PC-9 (cell line): ENCODE data around the gene RCBTB2. TPM values are rescaled to one million over a fixed set of nuclear protein-coding genes. Genes with fewer than 3 reads are reported as not detected.
A peak's percentile ranks its signal among the peaks of the same experiment; 100 is the strongest.

Experiments
- Bru-seq: library from RNA; stranded (reverse); fragments of 400-500 nt; gene quantifications from one replicate; lab custom pipeline; 2021; lab: Mats Ljungman, UMichigan
- BruChase-seq, 2 experiments: library from RNA; stranded (reverse); fragments of 400-500 nt; gene quantifications; one replicate each; lab custom pipeline; 2021; lab: Mats Ljungman, UMichigan
- BruUV-seq: library from RNA; stranded (reverse); fragments of 400-500 nt; replicated peaks from 2 replicates; lab custom pipeline; 2021; lab: Mats Ljungman, UMichigan
- CTCF ChIA-PET: fragments of 300-600 bp; sonication (Branson Sonifier 250); formaldehyde crosslinking; loops from one replicate; lab custom pipeline; 2022; ENCODE audit warnings: antibody characterized with exemption; lab: Charles Lee
- POLR2A ChIA-PET: fragments of 300-600 bp; sonication (Branson Sonifier 250); formaldehyde crosslinking; loops from one replicate; lab custom pipeline; 2022; ENCODE audit warnings: antibody characterized with exemption; ENCODE audit not compliant: unreplicated experiment; lab: Charles Lee
- DNase-seq, 2 experiments: peaks; one replicate each; pipeline versions ENCODE4 v3.0.0 to v3.0.0-alpha.2; 2015 to 2022; ENCODE audit warnings: mixed read lengths in 1 of 2
- H2AFZ ChIP-seq: fragments of 200-600 bp; sonication (generic); 2 replicates; pipeline ENCODE4 v1.8.1; 2017; ENCODE audit warnings: antibody characterized with exemption
- H3F3A ChIP-seq: fragments of 200-600 bp; sonication (generic); 2 replicates; pipeline ENCODE4 v1.8.1; 2017; ENCODE audit warnings: antibody characterized with exemption, mild to moderate bottlenecking, low read depth; ENCODE audit not compliant: insufficient read depth
- H3K27ac ChIP-seq: fragments of 200-600 bp; sonication (generic); 2 replicates; pipeline ENCODE4 v1.6.1; 2016; ENCODE audit warnings: mixed run types
- H3K27me3 ChIP-seq: fragments of 200-600 bp; sonication (generic); 2 replicates; pipeline ENCODE4 v1.6.1; 2016; ENCODE audit warnings: low read depth, mixed run types; ENCODE audit not compliant: insufficient read depth
- H3K36me3 ChIP-seq: fragments of 200-600 bp; sonication (generic); 2 replicates; pipeline ENCODE4 v1.6.1; 2016; ENCODE audit warnings: low read depth, mixed run types
- H3K4me1 ChIP-seq: fragments of 200-600 bp; sonication (generic); replicated peaks from 2 replicates; pipeline ENCODE4 v1.6.1; 2016; ENCODE audit warnings: mixed run types; ENCODE audit not compliant: insufficient read depth
- H3K4me2 ChIP-seq: fragments of 200-600 bp; sonication (generic); 2 replicates; pipeline ENCODE4 v1.6.1; 2017; ENCODE audit warnings: mixed run types
- H3K4me3 ChIP-seq: fragments of 200-600 bp; sonication (generic); 2 replicates; pipeline ENCODE4 v1.6.1; 2016; ENCODE audit warnings: mixed run types
- H3K79me2 ChIP-seq: fragments of 200-600 bp; sonication (generic); 2 replicates; pipeline ENCODE4 v1.6.1; 2017; ENCODE audit warnings: low read depth, mixed run types
- H3K9me2 ChIP-seq: fragments of 200-600 bp; sonication (generic); 2 replicates; pipeline ENCODE4 v1.8.1; 2017; ENCODE audit warnings: mild to moderate bottlenecking; ENCODE audit not compliant: insufficient read depth
- H3K9me3 ChIP-seq: fragments of 200-600 bp; sonication (generic); 2 replicates; pipeline ENCODE4 v1.8.1; 2016; ENCODE audit warnings: low read depth; ENCODE audit not compliant: insufficient read depth
- H4K20me1 ChIP-seq: fragments of 200-600 bp; sonication (generic); 2 replicates; pipeline ENCODE4 v1.8.1; 2017; ENCODE audit not compliant: insufficient read depth
- CTCF ChIP-seq: fragments of 200-600 bp; sonication (generic); conservative IDR thresholded peaks from 2 replicates; pipeline ENCODE4 v1.6.1; 2017; ENCODE audit warnings: mixed run types, antibody characterized with exemption, mild to moderate bottlenecking, moderate library complexity
- EZH2 ChIP-seq: fragments of 200-600 bp; sonication (generic); IDR thresholded peaks from 2 replicates; pipeline ENCODE4 v1.8.0; 2017; ENCODE audit warnings: antibody characterized with exemption, low read depth
- intact Hi-C: fragments of 100-400 bp; cut with micrococcal nuclease; formaldehyde crosslinking; loops from one replicate; pipeline ENCODE4 v1.10.0; 2022; ENCODE audit not compliant: unreplicated experiment
- long read RNA-seq: library from polyadenylated mRNA; stranded (forward); transcript quantifications from one replicate; pipeline ENCODE4 v2.0.0, GENCODE V29; 2022
- total RNA-seq: library from RNA; stranded (reverse); gene quantifications from 2 replicates; pipeline ENCODE4 v1.2.3, GENCODE V29; 2021

The RCBTB2 gene
- total RNA-seq (1.7 and 2.6 TPM in 2 replicates), Bru-seq, nascent RNA (percentile 50 among the genes with signal in this experiment), BruChase-seq, experiment 1, labeled RNA remaining after a 2-hour chase (percentile 49 among the genes with signal in this experiment), BruChase-seq, experiment 2, labeled RNA remaining after a 6-hour chase (percentile 53 among the genes with signal in this experiment)
- long read RNA-seq, partial matches to known transcripts: 1 of 4 reads
- long read RNA-seq, other reads (novel, unspliced or antisense): 1 of 4 reads

- Histone ChIP-seq H3K79me2 (no peaks in the 10 kb centered on the region), H3K27me3 (no peaks in the 10 kb centered on the region), H2AFZ (peak within 1 kb of the TSS; percentile 98), H3K4me1 (0 out of 2 replicates have a peak, but pooled peaks cover 8% of the 10 kb centered on the region), H3K9me2 (no peaks in the 10 kb centered on the region; the same call in 1 of the 2 replicates), H3K9me3 (no peaks in the 10 kb centered on the region), H3K27ac (no peak within 1 kb of the TSS), H3K36me3 (no peaks in the 10 kb centered on the region), H3K4me2 (peak within 1 kb of the TSS; percentile 88), H3F3A (peaks cover 6% of the 10 kb centered on the region), H4K20me1 (no peaks in the 10 kb centered on the region), H3K4me3 (peak within 1 kb of the TSS; percentile 94)
- TF ChIP-seq CTCF (no peak), EZH2 (no peak)
- CTCF ChIA-PET: interaction anchor here (0.5 to 1.2 kb wide), 6 partner anchors 47 to 493 kb away, joined by 3 to 9 read pairs (median 4); partner anchors contain the start of gene MED4
- intact Hi-C loops: loop anchor here (5.0 kb wide), 1 partner anchor 121 kb away; the partner anchor contains the start of gene LPAR6
- TSS peak; percentile 89 for BruUV-seq
- peak; percentile 79 to 97 for DNase-seq
- POLR2A ChIA-PET: interaction anchor here (0.5 to 0.7 kb wide), 6 partner anchors 119 to 560 kb away, joined by 3 to 12 read pairs (median 6); no protein-coding TSS in a partner anchor
Observed at GRCh38 chr13:48532506-48533499, at the start of gene RCBTB2. TSS of gene RCBTB2 (minus strand) at chr13:48533080. CDS start at chr13:48521939, 11,141 bp downstream.

GRCh38 chr13:48582084-48582483 lies 49.2 kb upstream of the RCBTB2 start:
- H4K20me1 ChIP-seq: no peaks in the 10 kb centered on the region
- no peaks in the 10 kb centered on the region for H3F3A ChIP-seq
- no peaks in the 10 kb centered on the region for H3K9me2 ChIP-seq
- POLR2A ChIA-PET: no interaction called here
- CTCF ChIA-PET: interaction anchor here (1.2 kb wide), 1 partner anchor 248 kb away, joined by 4 read pairs; no protein-coding TSS in a partner anchor
- H3K4me2 ChIP-seq: no peak overlapping the region
- no peak overlapping the region for H3K4me3 ChIP-seq
- intact Hi-C loops: loop anchor here (5.0 kb wide), 1 partner anchor 185 kb away; no protein-coding TSS in a partner anchor
- H3K36me3 ChIP-seq: no peaks in the 10 kb centered on the region
- no peak for DNase-seq
- H3K27ac ChIP-seq: no peak overlapping the region
- H3K9me3 ChIP-seq: no peaks in the 10 kb centered on the region
- BruUV-seq: no TSS peak
- H3K27me3 ChIP-seq: peaks cover 8% of the 10 kb centered on the region; the same call in 1 of the 2 replicates
- TF ChIP-seq EZH2 (no peak), CTCF (no peak)
- no peaks in the 10 kb centered on the region for H3K79me2 ChIP-seq
- H2AFZ ChIP-seq: no peak overlapping the region
- no peaks in the 10 kb centered on the region for H3K4me1 ChIP-seq

- intact Hi-C loops: loop anchor here (1.0 to 5.0 kb wide), 3 partner anchors 186 to 454 kb away; no protein-coding TSS in a partner anchor
- DNase-seq: no peak
Observed at GRCh38 chr13:48580896-48581295, 48.0 kb upstream of the RCBTB2 start.

More at GRCh38 chr13:48580896-48581295, 48.0 kb upstream of the RCBTB2 start:
- Histone ChIP-seq H3K4me3 (no peak overlapping the region), H3F3A (no peaks in the 10 kb centered on the region), H3K9me2 (no peaks in the 10 kb centered on the region), H3K79me2 (no peaks in the 10 kb centered on the region), H3K4me2 (no peak overlapping the region), H3K27me3 (peaks cover 8% of the 10 kb centered on the region; the same call in 1 of the 2 replicates), H3K36me3 (no peaks in the 10 kb centered on the region), H4K20me1 (no peaks in the 10 kb centered on the region), H3K4me1 (no peaks in the 10 kb centered on the region), H2AFZ (no peak overlapping the region), H3K27ac (no peak overlapping the region), H3K9me3 (no peaks in the 10 kb centered on the region)
- BruUV-seq: no TSS peak
- POLR2A ChIA-PET: no interaction called here
- TF ChIP-seq EZH2: no peak
- no peak for TF ChIP-seq CTCF
- CTCF ChIA-PET: interaction anchor here (1.6 kb wide), 1 partner anchor 247 kb away, joined by 25 read pairs; no protein-coding TSS in a partner anchor
